ENCODE results near the gene TBC1D5.

DNA sequence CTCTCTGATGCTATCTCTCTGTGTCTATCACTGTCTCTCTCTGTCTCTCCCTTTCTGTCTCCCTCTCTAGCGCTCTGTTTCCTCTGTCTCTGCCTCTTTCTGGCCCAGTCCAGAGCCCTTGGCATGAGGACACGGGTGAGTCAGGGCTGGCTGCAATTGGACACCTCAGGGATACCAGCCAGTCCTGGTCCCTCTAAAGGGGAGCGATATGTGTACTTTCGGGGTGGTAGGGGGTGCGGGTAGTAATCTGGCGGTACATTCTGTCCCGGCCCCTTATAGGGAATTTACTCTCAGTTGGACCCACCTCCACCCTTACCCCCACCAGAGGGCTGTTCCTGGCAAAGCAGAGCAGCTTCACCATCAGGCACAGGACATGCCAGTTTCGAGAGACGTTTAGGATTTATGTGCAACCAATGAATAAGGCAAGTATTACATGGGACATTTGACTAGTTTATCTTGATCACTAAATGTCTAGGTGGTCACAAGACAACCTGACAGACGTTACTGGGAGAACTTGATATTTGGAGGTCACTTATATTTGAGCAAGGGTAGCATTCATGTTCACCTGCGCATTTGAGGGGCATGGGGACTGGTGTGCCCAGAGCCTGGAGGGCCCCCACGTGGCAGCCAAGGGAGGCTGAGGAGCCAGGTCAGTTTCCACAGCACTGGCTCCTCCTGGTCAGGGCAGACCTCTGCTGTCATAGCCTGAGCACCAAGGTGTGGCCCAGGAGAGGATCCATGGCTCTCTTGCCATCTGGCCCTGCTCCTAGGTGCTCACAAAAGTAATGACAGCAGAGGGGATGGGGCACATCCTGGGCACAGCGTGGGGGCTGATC is 601.5 kb downstream of the TBC1D5 start:
- TF ChIP-seq, protein P1, sequence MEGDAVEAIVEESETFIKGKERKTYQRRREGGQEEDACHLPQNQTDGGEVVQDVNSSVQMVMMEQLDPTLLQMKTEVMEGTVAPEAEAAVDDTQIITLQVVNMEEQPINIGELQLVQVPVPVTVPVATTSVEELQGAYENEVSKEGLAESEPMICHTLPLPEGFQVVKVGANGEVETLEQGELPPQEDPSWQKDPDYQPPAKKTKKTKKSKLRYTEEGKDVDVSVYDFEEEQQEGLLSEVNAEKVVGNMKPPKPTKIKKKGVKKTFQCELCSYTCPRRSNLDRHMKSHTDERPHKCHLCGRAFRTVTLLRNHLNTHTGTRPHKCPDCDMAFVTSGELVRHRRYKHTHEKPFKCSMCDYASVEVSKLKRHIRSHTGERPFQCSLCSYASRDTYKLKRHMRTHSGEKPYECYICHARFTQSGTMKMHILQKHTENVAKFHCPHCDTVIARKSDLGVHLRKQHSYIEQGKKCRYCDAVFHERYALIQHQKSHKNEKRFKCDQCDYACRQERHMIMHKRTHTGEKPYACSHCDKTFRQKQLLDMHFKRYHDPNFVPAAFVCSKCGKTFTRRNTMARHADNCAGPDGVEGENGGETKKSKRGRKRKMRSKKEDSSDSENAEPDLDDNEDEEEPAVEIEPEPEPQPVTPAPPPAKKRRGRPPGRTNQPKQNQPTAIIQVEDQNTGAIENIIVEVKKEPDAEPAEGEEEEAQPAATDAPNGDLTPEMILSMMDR (IDR thresholded peaks at IDR 0.05) = no peak
- TF ChIP-seq POLR2A (IDR thresholded peaks at IDR 0.05) = no peak
